Vagina (tissue), 2 donors: ENCODE data around the gene TMEM132C.

ENCODE experiments used
- CTCF ChIP-seq, 3 experiments: fragments of 450-650 bp in 2 of 3; fragments of 200-600 bp in 1 of 3; sonication (generic) in 1 of 3; IDR thresholded peaks; one replicate each; pipeline ENCODE4 v1.5.1; 2017 to 2019; ENCODE audit warnings: antibody characterized with exemption in 3 of 3, mild to moderate bottlenecking in 2 of 3, moderate library complexity in 2 of 3
- POLR2AphosphoS5 ChIP-seq, 2 donors: sonication (generic); formaldehyde crosslinking; IDR thresholded peaks; one replicate each; pipeline ENCODE4 v1.9.0; 2017; ENCODE audit warnings: antibody characterized with exemption in 2 of 2, mild to moderate bottlenecking in 2 of 2, low read depth in 1 of 2; ENCODE audit not compliant: insufficient read depth in 1 of 2

GRCh38 chr12:128421375-128421774 is 154.4 kb downstream of the TMEM132C start:
- no peak for TF ChIP-seq POLR2AphosphoS5 (IDR thresholded peaks at IDR 0.05; ENCODE audit: insufficient read depth in 1 of 2, low read depth in 1 of 2)
- TF ChIP-seq CTCF (IDR thresholded peaks at IDR 0.05), result no peak
